ENCODE results near the gene NDUFC1. TPM values are rescaled to one million over a fixed set of nuclear protein-coding genes. Genes with fewer than 3 reads are reported as not detected.
A peak's percentile ranks its signal among the peaks of the same experiment; 100 is the strongest.

Gene NDUFC1
- total RNA-seq, 1 donor from 2014 or later: 16.5 TPM

GRCh38 chr4:139297001-139297410, 5.3 kb downstream of the NDUFC1 start:
- intact Hi-C loops (cut with DNase I): loop anchor here (5.0 to 10.0 kb wide), 3 partner anchors 72 to 262 kb away; no protein-coding TSS in a partner anchor
- Histone ChIP-seq H3K27me3 (no peaks in the 10 kb centered on the region), H3K9me3 (no peaks in the 10 kb centered on the region), H3K36me3 (peaks cover 0 to 11% of the 10 kb centered on the region in 2 donors), H3K4me1 (peaks cover 21% of the 10 kb centered on the region), H3K27ac (no peak overlapping the region), H3K4me3 (no peak overlapping the region)
- TF ChIP-seq POLR2AphosphoS5 (IDR thresholded peaks at IDR 0.05; ENCODE audit: insufficient read depth in 1 of 2, low read depth in 1 of 2): peak in 1 of 2 donors; percentile 57
- no peak for TF ChIP-seq POLR2A (IDR thresholded peaks at IDR 0.05)
- no peak for TF ChIP-seq CTCF (IDR thresholded peaks at IDR 0.05)
- no peak for DNase-seq (ENCODE audit: extremely low spot score in 2 of 2)

GRCh38 chr4:139295942-139296299, 6.4 kb downstream of the NDUFC1 start:
- TF ChIP-seq POLR2A (IDR thresholded peaks at IDR 0.05) (no peak), POLR2AphosphoS5 (IDR thresholded peaks at IDR 0.05; ENCODE audit: insufficient read depth in 1 of 2, low read depth in 1 of 2) (no peak), CTCF (IDR thresholded peaks at IDR 0.05) (no peak)
- intact Hi-C loops (cut with DNase I): loop anchor here (5.0 to 10.0 kb wide), 3 partner anchors 71 to 261 kb away; no protein-coding TSS in a partner anchor
- Histone ChIP-seq H3K27me3 (no peaks in the 10 kb centered on the region), H3K4me1 (peaks cover 21% of the 10 kb centered on the region), H3K9me3 (no peaks in the 10 kb centered on the region), H3K4me3 (peak overlapping the region; percentile 66 to 92), H3K36me3 (peaks cover 0 to 22% of the 10 kb centered on the region in 2 donors), H3K27ac (peak overlapping the region; percentile 93)
- no peak for DNase-seq (ENCODE audit: extremely low spot score in 2 of 2)

DNA sequence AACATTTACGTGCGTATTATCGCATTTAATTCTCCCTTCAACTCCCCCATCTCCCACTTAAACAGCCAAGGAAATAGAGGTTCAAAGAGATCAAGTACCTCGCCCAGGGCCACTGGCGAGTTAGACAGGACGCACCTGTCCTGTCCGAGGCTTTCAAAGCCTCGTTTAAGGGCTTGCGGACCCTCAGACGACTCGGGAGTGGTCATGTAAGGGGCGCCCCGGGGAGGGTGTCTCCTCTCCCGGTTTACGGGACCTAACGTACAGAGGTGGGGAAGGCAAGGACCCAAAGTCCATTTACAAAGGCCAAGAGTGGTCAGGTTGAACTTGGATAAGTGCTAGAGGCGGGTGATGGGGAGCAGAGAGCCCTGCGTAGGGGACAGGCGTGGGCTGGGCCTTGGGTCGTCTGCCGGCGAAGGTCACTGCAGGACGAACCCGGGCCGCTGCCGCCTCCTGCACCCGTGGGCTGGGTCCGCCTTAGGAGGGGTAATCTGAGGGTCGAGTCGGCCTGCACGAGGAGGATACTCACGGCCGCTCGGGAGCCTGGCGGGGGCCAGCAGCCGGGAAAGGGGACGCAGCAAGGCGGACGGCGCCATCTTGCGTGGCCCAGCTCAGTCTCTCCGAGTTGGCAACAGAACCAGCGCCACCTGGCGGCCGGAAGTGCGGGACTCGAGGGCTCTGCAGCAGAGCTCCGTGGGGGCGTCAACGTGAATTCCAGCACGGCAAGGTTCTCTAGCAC, 6.9 kb downstream of the NDUFC1 start:
- H3K4me1 ChIP-seq: peaks cover 21% of the 10 kb centered on the region
- intact Hi-C loops (cut with DNase I): loop anchor here (5.0 to 10.0 kb wide), 3 partner anchors 71 to 261 kb away; no protein-coding TSS in a partner anchor
- H3K4me3 ChIP-seq: peak overlapping the region; percentile 66 to 92
- H3K36me3 ChIP-seq: peaks cover 0 to 25% of the 10 kb centered on the region in 2 donors
- peak; percentile 64 to 76 for TF ChIP-seq POLR2AphosphoS5 (IDR thresholded peaks at IDR 0.05; ENCODE audit: insufficient read depth in 1 of 2, low read depth in 1 of 2)
- no peak for TF ChIP-seq POLR2A (IDR thresholded peaks at IDR 0.05)
- TF ChIP-seq CTCF (IDR thresholded peaks at IDR 0.05): peak; percentile 85 to 96 (median 90)
- no peaks in the 10 kb centered on the region for H3K27me3 ChIP-seq
- H3K27ac ChIP-seq: peak overlapping the region; percentile 93
- H3K9me3 ChIP-seq: no peaks in the 10 kb centered on the region
- DNase-seq (ENCODE audit: extremely low spot score in 2 of 2): peak in 1 of 2 donors; percentile 93

DNA sequence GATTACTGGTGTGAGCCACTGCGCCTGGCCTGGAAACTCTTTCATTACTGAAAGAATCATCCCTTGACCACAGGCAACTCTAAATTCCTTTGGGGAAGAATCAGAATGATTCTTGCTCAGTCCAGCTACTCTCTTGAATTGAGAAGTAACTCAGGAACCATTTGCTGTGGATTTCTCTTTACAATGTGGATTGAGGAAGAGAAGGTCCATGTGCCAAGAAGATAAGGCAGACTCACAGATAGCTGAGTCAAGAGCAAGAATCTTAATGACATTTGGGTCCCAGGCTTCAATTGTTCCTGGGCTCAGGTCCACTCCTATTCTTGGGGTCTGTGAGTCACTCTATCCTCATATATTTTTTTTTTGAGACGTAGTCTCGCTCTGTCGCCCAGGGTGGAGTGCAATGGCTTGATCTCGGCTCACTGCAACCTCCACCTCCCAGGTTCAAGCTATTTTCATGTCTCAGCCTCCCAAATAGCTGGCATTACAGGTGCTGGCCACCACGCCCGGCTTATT, 16.0 kb downstream of the NDUFC1 start:
- intact Hi-C loops (cut with DNase I): no loop called here
- TF ChIP-seq POLR2AphosphoS5 (IDR thresholded peaks at IDR 0.05; ENCODE audit: insufficient read depth in 1 of 2, low read depth in 1 of 2) (no peak), POLR2A (IDR thresholded peaks at IDR 0.05) (no peak), CTCF (IDR thresholded peaks at IDR 0.05) (no peak)
- Histone ChIP-seq H3K36me3 (peaks cover 0 to 33% of the 10 kb centered on the region in 2 donors), H3K27me3 (no peaks in the 10 kb centered on the region), H3K27ac (no peak overlapping the region), H3K9me3 (no peaks in the 10 kb centered on the region), H3K4me1 (no peaks in the 10 kb centered on the region), H3K4me3 (no peak overlapping the region)
- DNase-seq (ENCODE audit: extremely low spot score in 2 of 2): no peak

DNA sequence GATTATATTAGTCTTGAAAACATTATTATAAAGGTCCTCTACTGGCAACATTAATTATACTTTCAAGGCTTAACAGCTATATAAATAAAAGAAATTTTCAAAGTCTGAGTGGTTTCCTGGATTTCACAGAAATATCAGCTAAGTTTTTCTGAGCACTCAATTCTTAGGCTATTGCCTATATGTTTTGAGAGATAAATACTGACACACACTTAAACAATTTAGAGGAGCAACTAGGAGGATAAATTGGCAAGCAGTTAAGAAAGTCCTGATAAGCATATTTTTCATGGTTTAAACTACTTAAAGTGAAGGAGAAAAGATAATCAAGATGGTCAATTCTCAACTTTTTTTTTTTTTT, 19.6 kb downstream of the NDUFC1 start:
- TF ChIP-seq CTCF (IDR thresholded peaks at IDR 0.05) (no peak), POLR2A (IDR thresholded peaks at IDR 0.05) (no peak), POLR2AphosphoS5 (IDR thresholded peaks at IDR 0.05; ENCODE audit: insufficient read depth in 1 of 2, low read depth in 1 of 2) (no peak)
- H3K36me3 ChIP-seq: peaks cover 0 to 5% of the 10 kb centered on the region in 2 donors

More for the DNA sequence above, 19.6 kb downstream of the NDUFC1 start:
- H3K4me1 ChIP-seq: peaks cover 11% of the 10 kb centered on the region
- H3K27me3 ChIP-seq: no peaks in the 10 kb centered on the region
- H3K4me3 ChIP-seq: no peak overlapping the region
- no peak for DNase-seq (ENCODE audit: extremely low spot score in 2 of 2)
- no peak overlapping the region for H3K27ac ChIP-seq
- intact Hi-C loops (cut with DNase I): no loop called here
- no peaks in the 10 kb centered on the region for H3K9me3 ChIP-seq
